ENCODE data around the gene KDM2B. TPM values are rescaled to one million over a fixed set of nuclear protein-coding genes. Genes with fewer than 3 reads are reported as not detected.

The KDM2B gene
- polyA plus RNA-seq, 1 donor (not counting 4 experiments of a cell fraction or from before 2014, with no cell fraction given) = 10.3 TPM

DNA sequence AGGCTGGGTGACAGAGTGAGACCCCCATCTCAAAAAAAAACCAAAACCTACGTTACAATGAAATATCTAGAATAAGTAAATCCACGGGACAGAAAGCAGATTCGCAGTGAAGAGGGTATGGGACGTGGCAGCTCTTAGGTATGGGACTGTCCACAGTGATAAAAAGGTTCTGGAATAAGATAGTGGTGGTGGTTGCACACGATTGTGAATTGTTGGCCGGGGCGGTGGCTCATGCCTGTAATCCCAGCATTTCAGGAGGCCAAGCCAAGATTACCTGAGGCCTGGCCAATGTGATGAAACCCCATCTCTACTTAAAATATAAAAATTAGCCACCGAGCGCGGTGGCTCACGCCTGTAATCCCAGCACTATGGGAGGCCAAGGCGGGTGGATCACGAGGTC is 76.3 kb downstream of the KDM2B start:
- dilution Hi-C loops (cut with MboI; ENCODE audit: extremely low pct_ligation_motif_present, low sequenced_read_pairs) = no loop called here
- DNase-seq (ENCODE audit: low read depth, low spot score) = no peak
- TF ChIP-seq EZH2 (IDR thresholded peaks at IDR 0.05; ENCODE audit: low read length) (no peak), CTCF (optimal IDR thresholded peaks at IDR 0.05 in 1 of 3, IDR thresholded peaks at IDR 0.05 in 1 of 3, conservative IDR thresholded peaks at IDR 0.05 in 1 of 3; ENCODE audit: extremely low read depth in 1 of 3, insufficient read depth in 2 of 3, low read length in 3 of 3) (no peak)
- Histone ChIP-seq H2AFZ (ENCODE audit: control insufficient read depth, low read length) (no peak overlapping the region), H3K9ac (ENCODE audit: control insufficient read depth, extremely low read depth, insufficient read depth, low read length) (no peak overlapping the region), H3K4me2 (ENCODE audit: control insufficient read depth, extremely low read depth, insufficient read depth, low read depth, low read length) (no peak overlapping the region), H3K79me2 (ENCODE audit: control insufficient read depth, insufficient read depth, low read length) (no peaks in the 10 kb centered on the region), H3K27ac (ENCODE audit: control insufficient read depth, insufficient read depth, low read length) (no peak overlapping the region), H3K36me3 (ENCODE audit: control insufficient read depth in 2 of 2, extremely low read depth in 1 of 2, insufficient read depth in 2 of 2, low read length in 2 of 2) (peaks cover 0 to 3% of the 10 kb centered on the region in 2 experiments), H4K20me1 (ENCODE audit: control insufficient read depth, extremely low read depth, insufficient read depth, low read length) (no peaks in the 10 kb centered on the region), H3K4me3 (ENCODE audit: control insufficient read depth in 2 of 3, extremely low read depth in 1 of 3, insufficient read depth in 2 of 3, low read depth in 1 of 3, low read length in 3 of 3) (no peak overlapping the region), H3K9me1 (ENCODE audit: control insufficient read depth, extremely low read depth, insufficient read depth, low read length) (no peaks in the 10 kb centered on the region), H3K4me1 (ENCODE audit: control insufficient read depth, extremely low read depth, insufficient read depth, low read length) (no peaks in the 10 kb centered on the region), H3K9me3 (ENCODE audit: control insufficient read depth, low read depth, low read length) (no peaks in the 10 kb centered on the region), H3K27me3 (ENCODE audit: control insufficient read depth, extremely low read depth, insufficient read depth, low read length) (no peaks in the 10 kb centered on the region)
- no peak for FAIRE-seq

DNA sequence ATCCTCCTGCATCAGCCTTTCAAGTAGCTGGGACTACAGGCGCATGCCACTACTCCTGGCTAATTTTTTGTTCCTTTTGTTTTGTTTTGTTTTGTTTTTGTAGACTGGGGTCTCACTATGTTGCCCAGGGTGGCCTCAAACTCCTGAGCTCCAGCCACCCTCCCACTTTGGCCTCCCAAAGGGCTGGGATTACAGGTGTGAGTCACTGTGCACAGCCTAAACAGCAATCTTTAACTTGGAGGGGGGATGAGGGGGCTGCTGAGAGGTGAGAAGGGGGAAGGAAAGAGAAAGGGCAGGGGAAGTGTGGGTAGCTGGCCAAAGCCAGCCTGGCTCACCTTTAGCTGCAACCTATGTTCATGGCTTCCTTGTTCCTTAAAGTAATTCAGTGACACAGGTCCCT is 77.4 kb downstream of the KDM2B start:
- dilution Hi-C loops (cut with MboI; ENCODE audit: extremely low pct_ligation_motif_present, low sequenced_read_pairs) = no loop called here
- Histone ChIP-seq H3K9me1 (ENCODE audit: control insufficient read depth, extremely low read depth, insufficient read depth, low read length) (no peaks in the 10 kb centered on the region), H3K4me3 (ENCODE audit: control insufficient read depth in 2 of 3, extremely low read depth in 1 of 3, insufficient read depth in 2 of 3, low read depth in 1 of 3, low read length in 3 of 3) (no peak overlapping the region), H3K4me1 (ENCODE audit: control insufficient read depth, extremely low read depth, insufficient read depth, low read length) (no peaks in the 10 kb centered on the region), H3K27me3 (ENCODE audit: control insufficient read depth, extremely low read depth, insufficient read depth, low read length) (no peaks in the 10 kb centered on the region), H3K9ac (ENCODE audit: control insufficient read depth, extremely low read depth, insufficient read depth, low read length) (no peak overlapping the region), H3K79me2 (ENCODE audit: control insufficient read depth, insufficient read depth, low read length) (no peaks in the 10 kb centered on the region), H3K9me3 (ENCODE audit: control insufficient read depth, low read depth, low read length) (no peaks in the 10 kb centered on the region), H3K36me3 (ENCODE audit: control insufficient read depth in 2 of 2, extremely low read depth in 1 of 2, insufficient read depth in 2 of 2, low read length in 2 of 2) (no peaks in the 10 kb centered on the region), H3K27ac (ENCODE audit: control insufficient read depth, insufficient read depth, low read length) (no peak overlapping the region), H2AFZ (ENCODE audit: control insufficient read depth, low read length) (no peak overlapping the region), H4K20me1 (ENCODE audit: control insufficient read depth, extremely low read depth, insufficient read depth, low read length) (no peaks in the 10 kb centered on the region), H3K4me2 (ENCODE audit: control insufficient read depth, extremely low read depth, insufficient read depth, low read depth, low read length) (no peak overlapping the region)
- FAIRE-seq (no peak), DNase-seq (ENCODE audit: low read depth, low spot score) (no peak)
- TF ChIP-seq EZH2 (IDR thresholded peaks at IDR 0.05; ENCODE audit: low read length) (no peak), CTCF (optimal IDR thresholded peaks at IDR 0.05 in 1 of 3, IDR thresholded peaks at IDR 0.05 in 1 of 3, conservative IDR thresholded peaks at IDR 0.05 in 1 of 3; ENCODE audit: extremely low read depth in 1 of 3, insufficient read depth in 2 of 3, low read length in 3 of 3) (no peak)

Measured in keratinocyte (primary cell).